K562 (cell line): ENCODE measurements around the gene HBEGF.
A peak's percentile ranks its signal among the peaks of the same experiment; 100 is the strongest.

Experiments
- MXI1 ChIP-seq: IDR thresholded peaks from 2 replicates; pipeline ENCODE4 v1.6.1; 2011; ENCODE audit warnings: low read depth, mild to moderate bottlenecking, improper control_type of control experiment, low read length
- POLR2AphosphoS5 ChIP-seq: IDR thresholded peaks from 2 replicates; pipeline ENCODE4 v1.6.1; 2011; ENCODE audit warnings: mild to moderate bottlenecking, low read depth, low read length, moderate library complexity; ENCODE audit not compliant: control insufficient read depth, insufficient read depth
- SMC3 ChIP-seq: conservative IDR thresholded peaks from 2 replicates; pipeline ENCODE4 v1.6.1; 2011; ENCODE audit warnings: low read depth, low read length, improper control_type of control experiment; ENCODE audit not compliant: insufficient read depth
- SP1 ChIP-seq: sonication (generic); formaldehyde crosslinking; IDR thresholded peaks from 2 replicates; pipeline ENCODE4 v1.8.1; 2022; ENCODE audit warnings: mild to moderate bottlenecking, missing genetic modification reagents
- ZNF311 ChIP-seq: fragments of 250-450 bp; sonication (Bioruptor Pico); IDR thresholded peaks from 2 replicates; pipeline ENCODE4 v1.4.0; 2020; ENCODE audit warnings: mild to moderate bottlenecking, moderate library complexity

- TF ChIP-seq ZNF311 (CRISPR knock-in tag) (no peak), SP1 (CRISPR knock-in tag) (no peak), POLR2AphosphoS5 (no peak), MXI1 (no peak), SMC3 (peak; percentile 53; the same call in 1 of the 2 replicates)
Measured at GRCh38 chr5:140351609-140352334, 5.4 kb upstream of the HBEGF start.
